ENCODE data around the gene TNC.

The TNC gene

DNA sequence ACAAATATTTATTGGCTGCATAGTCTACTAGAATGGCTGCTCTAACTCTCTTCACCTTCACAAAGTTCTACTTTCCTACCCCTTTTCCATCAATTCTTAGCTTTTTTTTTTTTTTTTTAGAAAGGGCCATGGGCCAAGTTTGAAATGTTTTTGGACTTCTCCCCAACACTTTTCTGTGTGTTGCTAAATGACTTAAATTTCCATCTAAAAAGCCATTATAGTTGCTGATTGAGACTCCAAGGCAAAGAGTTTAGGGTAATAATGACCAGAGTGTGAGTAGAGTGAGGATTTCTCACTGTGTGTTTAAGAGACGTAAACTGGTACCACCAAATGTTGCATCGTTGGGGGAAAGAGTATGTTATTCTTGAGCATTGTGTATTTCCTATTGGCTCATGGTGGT lies 24.4 kb downstream of the TNC start:
- no peak for DNase-seq

DNA sequence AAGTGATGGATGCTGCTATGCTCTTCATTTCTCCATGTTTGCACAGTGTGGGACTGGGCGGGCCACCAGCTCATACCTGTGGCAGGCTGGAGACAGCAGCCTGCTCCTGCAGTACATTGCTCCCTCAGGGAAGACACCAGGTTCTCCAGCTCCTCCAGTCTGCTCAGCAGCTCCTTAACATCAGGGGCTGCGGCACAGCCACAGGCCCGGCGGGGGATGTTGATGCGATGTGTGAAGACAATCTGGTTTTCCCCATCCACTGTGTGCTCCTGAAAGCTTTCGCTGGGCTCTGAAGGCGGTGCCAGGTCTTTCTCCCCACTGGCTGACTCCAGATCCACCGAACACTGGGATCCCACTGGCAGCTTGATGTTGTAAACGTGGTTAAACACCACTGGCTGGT lies 27.5 kb downstream of the TNC start:
- DNase-seq: no peak

DNA sequence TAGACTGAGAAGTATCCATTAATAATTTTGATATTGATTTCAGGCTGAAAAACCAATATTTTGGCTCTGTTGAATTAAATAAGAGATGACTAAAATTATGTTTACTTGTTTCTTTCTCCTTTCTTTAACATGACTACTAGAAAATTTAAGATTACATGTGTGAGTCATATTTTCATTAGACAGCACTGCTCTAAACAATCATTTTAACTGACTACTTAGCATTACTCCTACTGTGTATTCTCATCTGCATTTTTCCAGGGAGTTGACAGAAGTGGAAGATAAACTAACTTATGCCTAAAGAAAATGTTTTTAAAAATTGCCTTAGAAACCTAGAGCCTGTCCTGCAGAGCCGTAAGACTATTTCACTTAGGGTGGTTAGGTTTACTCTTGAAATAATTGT lies 29.1 kb downstream of the TNC start:
- no peak for DNase-seq

DNA sequence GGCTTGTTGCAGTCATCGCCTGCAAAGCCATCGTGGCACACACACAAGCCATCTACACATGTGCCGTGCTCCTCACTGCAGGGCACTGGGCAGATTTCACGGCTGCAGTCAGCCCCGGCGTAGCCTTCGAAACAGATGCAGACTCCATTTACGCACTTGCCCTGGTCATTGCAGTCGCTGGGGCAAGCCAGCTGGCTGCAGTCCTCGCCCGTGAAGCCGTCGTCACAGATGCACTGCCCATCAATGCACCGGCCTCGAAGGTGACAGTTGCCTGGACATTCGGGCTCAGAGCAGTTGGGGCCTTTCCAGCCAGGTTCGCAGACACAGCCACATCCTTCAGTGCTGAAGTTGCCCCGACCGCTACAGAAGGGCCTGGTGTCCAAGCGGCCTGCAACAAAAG lies 31.1 kb downstream of the TNC start:
- DNase-seq: no peak

DNA sequence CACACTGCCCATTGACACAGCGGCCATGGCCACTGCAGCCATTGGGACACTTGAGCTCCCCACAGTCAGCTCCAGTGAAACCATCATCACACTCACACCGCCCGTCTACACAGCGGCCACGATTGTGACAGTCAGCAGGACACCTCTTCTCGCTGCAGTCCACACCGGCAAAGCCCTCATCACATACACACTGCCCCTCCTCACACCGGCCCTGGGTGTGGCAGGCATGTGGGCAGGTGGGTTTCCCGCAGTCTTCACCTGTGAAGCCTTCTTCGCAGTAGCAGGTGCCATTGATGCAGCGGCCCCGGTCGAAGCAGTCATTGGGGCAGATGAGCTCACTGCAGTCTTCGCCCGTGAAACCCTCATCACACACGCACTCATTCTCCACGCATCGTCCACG lies 31.5 kb downstream of the TNC start:
- no peak for DNase-seq

DNA sequence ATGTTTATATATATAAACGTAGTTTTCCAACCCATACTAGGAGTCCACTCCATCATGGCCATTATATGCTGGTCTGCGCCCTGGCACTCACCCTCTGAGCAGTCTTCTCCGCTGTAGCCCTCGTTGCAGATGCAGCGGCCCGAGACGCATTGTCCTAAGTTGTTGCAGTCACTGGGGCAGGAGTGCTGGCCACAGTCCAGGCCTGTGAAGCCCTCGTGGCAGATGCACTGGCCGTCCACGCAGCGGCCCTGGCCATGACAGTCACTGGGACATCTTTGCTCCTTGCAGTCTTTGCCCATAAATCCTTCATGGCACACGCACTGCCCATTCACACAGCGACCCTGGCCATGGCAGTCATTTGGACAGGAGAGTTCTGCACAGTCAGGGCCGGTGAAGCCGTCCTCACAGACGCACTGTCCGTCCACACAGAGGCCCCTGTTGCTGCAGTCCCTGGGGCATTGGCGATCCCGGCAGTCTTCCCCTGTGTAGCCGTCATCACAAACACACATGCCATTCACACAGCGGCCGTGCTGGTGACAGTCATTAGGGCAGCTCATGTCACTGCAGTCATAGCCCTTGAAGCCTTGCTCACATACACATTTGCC lies 32.1 kb downstream of the TNC start:
- DNase-seq: no peak

DNA sequence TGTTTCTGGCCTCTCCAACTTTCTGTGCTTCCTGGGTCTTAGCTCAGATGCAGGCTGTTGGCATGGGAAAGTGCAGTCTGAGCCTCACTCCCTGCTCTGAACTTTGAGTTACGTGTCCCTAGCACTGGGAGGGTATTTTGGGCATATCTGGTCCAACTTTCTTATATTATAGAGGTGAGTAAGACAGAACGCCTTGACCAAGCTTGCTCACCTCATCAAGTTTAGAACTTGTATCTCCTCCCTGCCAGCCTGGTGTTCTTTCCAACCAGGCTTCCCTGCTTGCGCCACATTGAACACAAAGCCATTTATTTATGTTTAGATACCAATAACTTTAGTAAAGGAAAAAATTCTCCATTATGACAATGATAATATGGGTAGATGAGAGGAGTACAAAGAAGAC lies 33.2 kb downstream of the TNC start:
- DNase-seq: no peak

DNA sequence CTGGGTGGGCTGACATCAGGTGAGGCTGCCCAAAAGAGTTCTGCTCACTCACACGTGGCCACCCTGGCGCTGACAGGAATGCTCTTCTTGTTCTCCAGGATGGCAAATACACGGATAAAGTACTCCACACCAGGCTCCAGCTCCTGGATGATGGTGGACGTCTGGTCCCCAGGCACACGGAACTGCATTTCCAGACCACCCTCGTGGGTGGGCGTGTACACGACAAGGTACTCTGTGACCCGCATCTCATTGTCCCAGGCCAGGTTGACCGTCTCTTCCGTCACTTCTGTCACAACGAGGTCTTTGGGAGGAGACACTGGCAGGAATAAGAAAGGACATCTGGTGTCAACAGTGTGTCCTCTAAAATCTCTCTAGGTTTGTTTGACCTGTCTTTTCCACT lies 33.8 kb downstream of the TNC start:
- DNase-seq: no peak

DNA sequence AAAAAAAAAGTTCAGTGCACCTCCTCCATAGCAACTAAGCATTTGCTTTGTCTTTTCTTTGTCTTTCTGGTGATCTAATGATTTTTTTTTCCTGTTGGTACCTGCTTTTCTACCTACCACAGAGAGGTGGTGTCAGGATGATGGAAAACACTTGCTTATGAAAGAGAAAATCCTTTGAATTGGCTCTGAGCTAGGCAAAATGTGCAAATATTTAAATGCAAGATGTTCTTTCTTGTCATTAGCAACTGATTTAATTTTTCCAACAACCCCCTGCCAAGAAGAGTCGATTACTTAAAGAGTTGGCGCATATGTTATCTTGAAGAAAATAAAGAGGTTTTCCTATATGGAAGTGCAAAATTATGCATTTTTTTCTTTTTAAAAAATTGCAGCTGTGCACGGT lies 37.7 kb downstream of the TNC start:
- no peak for DNase-seq

DNA sequence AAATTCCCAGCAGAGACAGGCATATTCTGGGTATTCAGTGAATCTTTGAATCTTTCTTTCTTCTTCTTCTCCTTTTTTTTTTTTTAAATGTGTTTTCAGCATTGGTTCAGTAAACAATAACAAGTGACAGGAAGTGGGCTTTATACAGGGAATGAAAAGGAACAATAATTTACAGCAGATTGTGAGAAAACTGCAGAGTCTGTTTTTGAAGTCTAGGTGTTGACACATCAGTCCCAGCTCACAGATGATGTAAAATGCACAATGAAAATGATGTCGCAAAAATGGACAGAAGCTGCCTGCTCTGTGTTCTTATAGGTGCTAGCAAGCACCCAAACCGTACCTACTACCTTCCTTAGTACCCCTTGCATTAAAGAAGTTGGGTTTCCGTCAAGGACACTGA lies 38.8 kb downstream of the TNC start:
- no peak for DNase-seq

DNA sequence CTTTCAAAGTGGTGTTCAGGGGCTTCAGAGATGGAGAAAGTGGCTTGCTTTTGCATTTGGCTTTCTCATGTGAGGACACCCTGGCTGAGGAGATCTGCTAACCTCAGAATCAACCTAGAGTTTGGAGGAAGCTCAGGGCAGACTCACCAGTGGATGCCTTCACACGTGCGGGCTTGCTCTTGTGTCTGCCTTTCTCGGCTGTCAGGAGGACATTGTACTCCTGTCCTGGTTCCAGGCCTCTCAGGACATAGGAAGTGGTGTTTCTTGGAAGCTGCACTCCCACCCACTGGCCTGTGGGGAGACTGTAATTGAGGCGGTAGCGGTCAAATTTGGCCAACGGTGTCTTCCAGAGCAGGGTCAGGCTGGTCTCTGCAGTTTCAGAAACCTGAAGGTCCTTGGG lies 44.5 kb downstream of the TNC start:
- no peak for DNase-seq

DNA sequence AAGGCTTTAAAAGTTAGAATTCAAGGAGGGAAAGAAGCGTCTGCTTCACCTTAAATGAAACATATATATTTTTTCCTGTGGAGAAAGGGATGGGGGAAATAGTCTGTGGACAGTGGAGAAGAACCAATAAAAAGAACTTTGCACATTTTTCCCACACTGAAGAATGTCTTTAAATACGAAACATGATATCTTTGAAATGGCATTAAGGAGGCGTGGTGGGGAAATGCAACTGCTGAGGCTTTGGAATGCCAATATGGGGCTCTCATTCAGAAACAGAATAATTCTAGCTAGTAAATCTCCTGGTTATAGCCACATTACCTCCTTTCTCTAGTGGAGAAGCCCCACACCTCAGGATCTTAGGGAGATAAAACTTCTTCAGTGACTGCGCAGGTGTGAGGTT lies 46.8 kb downstream of the TNC start:
- no peak for DNase-seq

DNA sequence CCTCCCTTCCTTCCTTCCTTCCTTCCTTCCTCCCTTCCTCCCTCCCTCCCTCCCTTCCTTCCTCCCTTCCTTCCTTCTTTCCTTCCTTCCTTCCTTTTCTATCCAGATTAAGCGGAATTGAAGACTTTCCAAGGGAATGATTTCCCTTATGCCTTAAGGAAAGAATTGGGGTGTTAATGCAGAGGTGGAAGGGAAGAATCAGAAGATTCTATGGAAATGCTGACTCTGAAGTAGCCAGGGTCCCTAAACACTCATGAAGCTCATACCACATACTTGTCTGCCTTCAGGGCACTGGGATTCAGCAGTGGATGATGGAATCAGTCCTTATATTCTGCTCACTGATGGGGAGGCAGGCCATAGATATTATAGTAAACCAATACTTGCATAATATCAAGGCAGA lies 48.2 kb downstream of the TNC start:
- DNase-seq: no peak

DNA sequence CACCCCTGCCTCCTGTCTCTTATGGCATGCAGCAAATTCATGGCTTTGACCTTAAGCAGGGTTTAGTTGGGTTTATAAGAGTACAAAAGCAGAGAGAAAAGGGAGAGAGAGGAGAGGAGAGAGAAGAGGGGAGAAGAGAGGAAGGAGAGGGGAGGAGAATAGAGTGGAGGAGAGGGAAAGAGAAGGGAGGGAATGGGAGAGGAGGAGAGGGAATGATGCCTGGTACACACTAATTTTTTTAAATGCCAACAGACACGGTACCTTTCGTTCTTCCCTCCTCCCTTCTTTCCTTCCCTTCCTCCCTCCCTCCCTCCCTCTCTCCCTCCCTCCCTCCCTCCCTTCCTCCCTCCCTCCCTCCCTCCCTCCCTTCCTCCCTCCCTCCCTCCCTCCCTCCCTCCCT lies 48.7 kb downstream of the TNC start:
- no peak for DNase-seq

DNA sequence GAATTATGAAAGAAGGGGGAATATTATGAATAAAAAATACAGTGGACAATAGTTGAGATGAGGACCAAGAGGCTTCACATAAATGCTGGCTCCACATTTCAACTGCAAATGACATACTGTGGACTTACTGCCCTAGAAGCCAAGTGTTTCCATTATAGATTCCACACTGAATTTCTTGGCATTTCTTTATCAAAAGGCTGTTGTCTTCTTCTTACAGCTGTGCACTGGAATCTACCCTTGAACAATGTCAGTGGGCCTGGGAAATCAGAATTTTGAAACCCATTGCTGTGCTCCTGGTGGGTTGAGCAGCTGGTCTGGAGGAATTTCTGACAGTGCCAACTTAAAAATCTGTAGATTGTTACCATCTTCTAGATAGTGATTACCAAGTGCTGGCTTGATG lies 49.9 kb downstream of the TNC start:
- DNase-seq: no peak

DNA sequence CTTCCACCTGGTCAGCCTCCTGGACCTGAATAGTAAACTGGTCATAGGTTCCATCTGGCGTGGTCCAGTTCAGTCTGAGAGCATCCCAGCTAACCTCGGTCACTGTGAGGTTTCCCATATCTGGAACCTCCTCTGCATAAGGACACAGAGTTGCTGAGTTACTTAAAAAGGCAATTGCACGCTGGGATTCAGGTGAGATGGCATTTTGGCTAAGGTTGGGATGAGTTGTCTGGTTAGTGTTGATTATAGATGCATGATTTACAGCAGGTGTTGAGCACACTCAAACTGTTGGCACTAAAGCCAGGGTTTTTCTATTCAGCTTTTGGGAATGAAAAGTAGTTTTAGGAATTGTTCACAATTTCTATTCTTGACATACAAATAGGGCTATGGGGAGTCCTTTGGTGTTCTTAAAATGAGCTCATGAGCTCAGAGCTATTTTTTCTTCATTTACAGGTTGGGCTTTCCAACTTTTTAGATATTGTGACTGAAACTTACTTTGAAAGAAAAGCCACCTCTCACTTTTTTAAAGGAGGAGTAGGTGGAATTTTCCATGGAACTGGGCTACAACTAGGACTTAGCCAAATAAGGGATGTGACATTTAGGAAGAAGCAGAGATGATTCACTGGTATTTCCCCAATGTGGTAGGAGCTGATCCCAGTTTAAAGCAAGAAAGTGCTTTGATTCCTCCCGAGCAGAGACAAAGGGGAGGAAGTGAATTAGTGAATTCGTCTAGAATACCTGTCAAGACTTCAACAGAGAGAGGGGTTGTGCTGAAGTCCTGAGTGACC lies 54.7 kb downstream of the TNC start:
- DNase-seq: no peak

DNA sequence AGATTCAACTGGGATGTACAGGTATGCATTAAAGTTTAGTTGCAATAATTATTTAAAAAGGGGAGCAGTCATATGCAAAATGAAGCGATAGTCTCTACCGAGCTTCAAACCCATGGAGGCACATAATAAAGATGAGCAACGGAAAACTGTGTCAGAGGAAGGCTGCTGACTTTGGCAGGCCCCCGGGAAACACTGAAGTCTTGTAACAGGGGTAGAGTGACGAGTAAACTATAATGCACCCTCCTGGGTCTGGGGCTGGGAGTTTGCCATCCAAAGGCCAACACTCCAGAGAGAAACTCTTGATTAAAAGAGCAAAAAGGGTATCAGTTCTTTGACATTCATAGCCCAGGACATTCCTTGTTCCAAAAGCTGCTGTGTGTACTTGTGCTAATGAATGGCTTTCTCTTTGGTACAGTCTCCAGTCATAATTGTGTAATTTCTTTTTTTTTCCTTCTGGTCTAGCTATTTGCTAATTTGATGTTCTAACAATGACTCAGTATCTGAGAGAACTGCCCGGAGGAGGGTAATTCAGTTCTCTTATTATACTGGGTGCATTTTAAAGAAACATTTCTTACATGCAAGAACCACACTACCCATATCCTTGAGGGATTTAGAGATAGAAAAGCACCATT lies 59.2 kb downstream of the TNC start:
- DNase-seq: no peak

DNA sequence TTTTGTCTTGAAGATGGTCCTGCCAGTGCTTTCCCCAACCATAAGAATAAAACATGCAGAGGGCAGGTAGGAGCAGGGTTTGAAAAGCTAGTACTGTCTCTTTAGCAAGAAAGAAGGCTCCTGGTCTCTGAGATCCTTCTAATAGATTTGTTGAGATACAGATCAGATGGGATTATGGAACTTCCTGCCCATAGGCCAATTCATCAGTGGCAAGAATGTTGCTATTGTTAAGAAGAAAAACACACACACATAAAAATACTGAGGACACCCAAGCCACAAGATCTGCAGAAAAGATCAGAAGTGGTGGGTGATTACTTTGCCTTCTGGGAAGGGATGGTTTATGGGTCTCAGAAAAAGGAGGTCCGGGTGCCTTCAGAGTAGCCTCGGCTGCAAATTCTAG lies 59.8 kb downstream of the TNC start:
- no peak for DNase-seq

DNA sequence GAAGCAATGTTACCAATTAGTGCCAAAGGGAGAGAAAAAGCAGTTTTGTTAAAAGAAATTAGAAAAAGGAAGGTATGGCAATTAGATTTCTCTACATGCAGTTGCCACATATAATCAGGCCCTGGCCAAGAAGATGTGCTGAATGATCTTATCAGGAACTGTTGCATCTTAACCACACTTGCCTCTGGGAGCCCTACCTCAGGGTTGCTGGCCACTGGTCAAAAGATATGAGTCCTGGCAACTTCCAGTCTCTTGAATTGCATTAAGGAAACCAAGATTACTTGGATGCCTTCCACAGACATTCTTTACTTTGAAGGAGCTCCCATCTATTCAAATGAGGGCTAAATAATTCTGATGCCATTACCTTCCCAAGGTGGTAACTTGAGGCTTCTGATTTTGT lies 60.4 kb downstream of the TNC start:
- no peak for DNase-seq

DNA sequence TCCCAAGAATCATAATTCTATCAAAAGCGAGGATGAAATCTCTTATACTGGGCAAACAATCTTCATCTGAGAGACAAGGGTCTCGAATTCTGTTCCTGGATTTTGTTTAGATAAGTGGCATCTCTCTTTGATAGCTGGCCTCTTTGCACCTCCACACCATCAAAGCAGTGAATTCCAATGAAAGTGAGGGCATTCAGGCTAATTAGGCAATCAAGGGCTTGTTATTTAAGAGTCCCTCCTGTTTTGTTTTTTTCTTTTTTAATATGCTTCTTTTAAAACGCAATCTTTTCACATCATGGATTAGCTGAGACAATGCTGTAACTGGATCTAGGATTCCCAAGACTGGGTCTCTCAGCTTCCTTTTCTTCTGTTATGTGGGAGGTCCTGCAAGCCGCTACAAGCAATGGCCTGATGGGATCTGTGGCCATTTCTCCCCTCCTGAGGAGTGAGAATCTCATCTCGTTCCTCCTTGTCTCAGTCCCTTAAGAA lies 67.9 kb downstream of the TNC start:
- no peak for DNase-seq

DNA sequence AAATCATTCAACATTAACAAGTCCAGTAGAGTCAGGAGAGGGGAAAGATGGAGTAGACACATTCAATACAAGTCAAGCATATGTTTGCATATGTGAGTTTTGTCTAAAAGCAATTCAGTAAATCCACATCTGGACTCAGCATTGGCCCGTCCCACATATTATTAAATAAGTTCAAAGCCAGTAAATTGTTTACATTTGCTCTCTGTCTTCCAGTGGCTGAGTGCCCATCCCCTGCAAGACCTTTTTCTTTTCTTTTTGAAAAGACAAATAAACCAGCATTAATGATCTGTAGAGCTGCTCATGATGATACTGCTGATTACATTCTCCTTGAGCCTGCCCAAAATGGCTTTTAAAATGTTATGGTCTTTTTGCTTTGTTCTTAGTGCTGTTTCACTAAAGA lies 71.1 kb downstream of the TNC start:
- no peak for DNase-seq

DNA sequence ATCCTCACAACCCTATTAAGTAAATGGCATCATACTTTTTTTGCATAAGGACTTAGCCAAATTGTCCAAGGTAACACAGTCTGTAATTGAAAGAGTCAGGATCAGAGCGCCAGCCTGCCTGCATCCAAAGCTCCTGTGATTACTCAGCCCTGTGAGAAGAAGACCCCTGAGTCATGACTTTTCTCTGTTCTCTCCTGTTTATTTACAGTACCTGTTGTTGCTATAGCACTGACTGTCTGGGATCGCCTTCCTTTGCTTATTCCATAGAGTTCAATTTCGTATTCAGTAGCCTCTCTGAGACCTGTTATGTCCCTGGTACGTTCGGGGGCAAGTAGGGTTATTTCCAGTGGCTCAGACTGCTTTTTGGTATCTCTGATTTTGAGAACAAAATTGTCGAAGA lies 71.8 kb downstream of the TNC start:
- no peak for DNase-seq

DNA sequence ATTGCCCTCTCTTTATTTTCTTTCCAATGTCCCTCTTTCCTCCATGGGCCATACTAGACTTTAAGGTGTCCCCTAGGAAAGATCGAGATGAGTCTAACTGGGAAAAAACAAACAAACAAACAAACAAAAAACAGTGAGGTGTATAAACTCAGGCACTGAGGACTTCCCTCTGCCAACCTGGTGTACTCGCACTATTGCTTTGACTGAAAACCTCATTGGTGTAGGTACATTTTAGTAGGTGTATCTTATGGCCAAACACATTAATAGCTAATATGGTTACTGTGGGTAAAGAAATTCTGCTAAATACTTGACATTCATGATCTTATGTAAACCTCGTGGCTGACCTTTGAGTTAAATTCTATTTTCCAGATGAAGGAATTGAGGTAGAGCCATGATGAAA lies 74.3 kb downstream of the TNC start:
- no peak for DNase-seq

DNA sequence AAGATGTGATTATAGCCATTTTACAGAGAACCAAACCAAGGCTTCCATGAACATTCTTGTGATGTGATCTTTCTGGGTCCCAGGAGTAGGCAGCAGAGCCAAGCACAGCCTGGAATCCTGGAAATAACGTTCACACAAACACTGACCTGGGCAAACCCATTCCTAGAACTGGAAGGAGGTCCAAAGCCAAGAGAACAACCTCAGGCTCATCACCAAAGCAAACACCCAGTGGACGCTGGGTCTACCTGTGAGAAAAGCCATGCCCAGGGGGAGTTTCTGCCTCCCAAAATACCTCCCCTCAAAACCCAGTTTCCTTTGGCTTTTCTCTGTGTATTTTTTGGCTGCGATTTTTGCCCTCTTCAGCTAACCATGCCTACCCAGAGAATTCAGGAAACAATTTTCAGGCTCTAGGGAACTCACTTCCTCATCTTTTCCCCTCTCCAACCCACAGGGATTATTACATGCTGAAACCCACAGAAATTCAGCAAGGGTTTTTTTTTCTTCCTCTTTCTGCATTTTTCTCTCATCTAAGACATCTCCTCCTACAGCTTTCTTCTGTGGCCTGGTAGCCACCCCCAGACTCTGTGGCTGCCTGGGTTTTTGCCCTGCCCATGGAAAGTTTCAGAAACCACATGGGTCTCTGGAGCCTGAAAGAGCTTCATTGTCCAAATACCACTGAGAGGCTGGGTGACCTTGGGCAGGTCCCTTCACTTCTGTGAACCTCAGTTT lies 75.0 kb downstream of the TNC start:
- DNase-seq: no peak

Data from NCI-H1048 (cell line).